OCI-LY1 (cell line): Measurements from ENCODE around the gene APOC3.

Experiments
- H2AFZ ChIP-seq: fragments of 200-600 bp; sonication (generic), shearing (Covaris generic); 2 replicates; pipeline ENCODE4 v1.6.0; 2014; ENCODE audit warnings: antibody characterized with exemption, mild to moderate bottlenecking, low read length
- H3F3A ChIP-seq: fragments of 200-600 bp; sonication (generic), shearing (Covaris generic); 2 replicates; pipeline ENCODE4 v1.6.0; 2014; ENCODE audit warnings: mild to moderate bottlenecking, antibody characterized with exemption, low read length, moderate library complexity; ENCODE audit not compliant: insufficient read depth
- H3K27ac ChIP-seq: fragments of 200-600 bp; sonication (generic); 2 replicates; pipeline ENCODE4 v1.5.1; 2014; ENCODE audit warnings: low read length, mixed run types, mild to moderate bottlenecking, low read depth; ENCODE audit not compliant: poor library complexity, severe bottlenecking
- H3K27me3 ChIP-seq: fragments of 200-600 bp; sonication (generic); 2 replicates; pipeline ENCODE4 v1.6.0; 2014; ENCODE audit warnings: antibody characterized with exemption, mild to moderate bottlenecking, low read length, moderate library complexity; ENCODE audit not compliant: insufficient read depth
- H3K36me3 ChIP-seq: fragments of 200-600 bp; sonication (generic); 2 replicates; pipeline ENCODE4 v1.6.1; 2014; ENCODE audit warnings: mild to moderate bottlenecking, antibody characterized with exemption, low read length, moderate library complexity, mixed read lengths; ENCODE audit not compliant: insufficient read depth
- H3K4me1 ChIP-seq: fragments of 200-600 bp; sonication (generic); 2 replicates; pipeline ENCODE4 v1.5.1; 2014; ENCODE audit warnings: mild to moderate bottlenecking, low read length, moderate library complexity; ENCODE audit not compliant: insufficient read depth, severe bottlenecking
- H3K4me2 ChIP-seq: fragments of 200-600 bp; sonication (generic), shearing (Covaris generic); 2 replicates; pipeline ENCODE4 v1.6.1; 2014; ENCODE audit warnings: low read length
- H3K4me3 ChIP-seq: fragments of 200-600 bp; sonication (generic); 2 replicates; pipeline ENCODE4 v1.5.1; 2014; ENCODE audit warnings: low read length, low read depth, mild to moderate bottlenecking, mixed read lengths; ENCODE audit not compliant: poor library complexity, severe bottlenecking
- H3K79me2 ChIP-seq: fragments of 200-600 bp; shearing (Covaris generic); 2 replicates; pipeline ENCODE4 v1.6.1; 2016; ENCODE audit warnings: mixed run types, low read length, mixed read lengths; ENCODE audit not compliant: insufficient read depth
- H3K9ac ChIP-seq: fragments of 200-600 bp; sonication (generic), shearing (Covaris generic); 2 replicates; pipeline ENCODE4 v1.6.1; 2014; ENCODE audit warnings: mild to moderate bottlenecking, low read length, mixed read lengths
- H3K9me2 ChIP-seq: fragments of 200-600 bp; sonication (generic), shearing (Covaris generic); 2 replicates; pipeline ENCODE4 v1.6.1; 2014; ENCODE audit warnings: low read depth, mild to moderate bottlenecking, low read length, mixed read lengths
- H3K9me3 ChIP-seq: fragments of 200-600 bp; shearing (Covaris generic); 2 replicates; pipeline ENCODE4 v1.6.1; 2014; ENCODE audit warnings: low read length, mixed read lengths
- H4K20me1 ChIP-seq: fragments of 200-600 bp; sonication (generic), shearing (Covaris generic); 2 replicates; pipeline ENCODE4 v1.6.0; 2016; ENCODE audit warnings: mild to moderate bottlenecking, low read length; ENCODE audit not compliant: insufficient read depth
- CTCF ChIP-seq: fragments of 200-600 bp; sonication (generic), shearing (Covaris generic); IDR thresholded peaks from 2 replicates; pipeline ENCODE4 v1.5.1; 2017; ENCODE audit warnings: mild to moderate bottlenecking, antibody characterized with exemption, low read length, moderate library complexity, mixed read lengths
- EZH2 ChIP-seq: fragments of 200-600 bp; sonication (generic), shearing (Covaris generic); IDR thresholded peaks from 2 replicates; pipeline ENCODE4 v1.8.0; 2017; ENCODE audit warnings: borderline replicate concordance, mixed run types, mild to moderate bottlenecking, antibody characterized with exemption, low read length, moderate library complexity, mixed read lengths

Gene APOC3

GRCh38 chr11:116868066-116868465, 38.4 kb downstream of the APOC3 start:
- Histone ChIP-seq H4K20me1 (no peaks in the 10 kb centered on the region), H3K9ac (no peak overlapping the region), H3K36me3 (peaks cover 93% of the 10 kb centered on the region), H3K79me2 (no peaks in the 10 kb centered on the region), H3K9me3 (no peaks in the 10 kb centered on the region), H3K9me2 (no peaks in the 10 kb centered on the region), H3K4me3 (no peak overlapping the region), H3K27me3 (no peaks in the 10 kb centered on the region), H3F3A (no peaks in the 10 kb centered on the region), H2AFZ (no peak overlapping the region), H3K27ac (no peak overlapping the region), H3K4me1 (no peaks in the 10 kb centered on the region), H3K4me2 (no peak overlapping the region)
- TF ChIP-seq EZH2 (no peak), CTCF (no peak)

GRCh38 chr11:116869610-116870009, 39.9 kb downstream of the APOC3 start:
- no peak overlapping the region for H3K27ac ChIP-seq
- H2AFZ ChIP-seq = no peak overlapping the region
- H3K4me3 ChIP-seq = no peak overlapping the region
- H3K9ac ChIP-seq = no peak overlapping the region
- no peaks in the 10 kb centered on the region for H4K20me1 ChIP-seq
- no peaks in the 10 kb centered on the region for H3K9me2 ChIP-seq
- H3K9me3 ChIP-seq = no peaks in the 10 kb centered on the region
- H3K36me3 ChIP-seq = peaks cover 93% of the 10 kb centered on the region
- no peaks in the 10 kb centered on the region for H3K79me2 ChIP-seq
- no peak overlapping the region for H3K4me2 ChIP-seq
- TF ChIP-seq EZH2 (no peak), CTCF (no peak)
- H3F3A ChIP-seq = no peaks in the 10 kb centered on the region
- no peaks in the 10 kb centered on the region for H3K27me3 ChIP-seq
- no peaks in the 10 kb centered on the region for H3K4me1 ChIP-seq

GRCh38 chr11:116870054-116870453, 40.3 kb downstream of the APOC3 start:
- no peaks in the 10 kb centered on the region for H3K27me3 ChIP-seq
- H3K79me2 ChIP-seq = no peaks in the 10 kb centered on the region
- no peaks in the 10 kb centered on the region for H3K4me1 ChIP-seq
- no peak overlapping the region for H3K4me3 ChIP-seq
- H2AFZ ChIP-seq = no peak overlapping the region
- H3K27ac ChIP-seq = no peak overlapping the region
- H3K9ac ChIP-seq = no peak overlapping the region
- H3K36me3 ChIP-seq = peaks cover 93% of the 10 kb centered on the region
- no peak overlapping the region for H3K4me2 ChIP-seq
- no peaks in the 10 kb centered on the region for H3K9me2 ChIP-seq
- no peak for TF ChIP-seq CTCF
- H4K20me1 ChIP-seq = no peaks in the 10 kb centered on the region
- H3K9me3 ChIP-seq = no peaks in the 10 kb centered on the region
- H3F3A ChIP-seq = no peaks in the 10 kb centered on the region
